ENCODE results near the gene HMGN3.

DNA sequence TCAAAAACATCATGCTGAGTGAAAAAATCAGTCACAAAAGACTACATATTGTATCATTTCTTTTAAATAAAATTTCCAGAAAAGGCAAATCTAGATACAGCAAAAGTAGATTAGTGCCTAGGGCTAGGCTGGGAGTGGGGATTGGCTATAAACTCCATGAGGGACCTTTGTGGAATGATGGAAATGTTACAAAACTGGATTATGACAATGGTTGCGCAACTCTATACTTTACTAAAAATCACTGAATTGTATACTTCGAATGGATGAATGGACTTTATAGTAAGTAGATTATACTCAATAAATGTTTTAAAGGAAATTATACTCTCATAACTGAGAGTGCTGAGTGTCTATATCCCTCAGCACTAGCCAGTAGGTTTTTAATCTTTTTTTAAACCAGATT lies 4.3 kb downstream of the HMGN3 start:
- TF ChIP-seq, protein P1, sequence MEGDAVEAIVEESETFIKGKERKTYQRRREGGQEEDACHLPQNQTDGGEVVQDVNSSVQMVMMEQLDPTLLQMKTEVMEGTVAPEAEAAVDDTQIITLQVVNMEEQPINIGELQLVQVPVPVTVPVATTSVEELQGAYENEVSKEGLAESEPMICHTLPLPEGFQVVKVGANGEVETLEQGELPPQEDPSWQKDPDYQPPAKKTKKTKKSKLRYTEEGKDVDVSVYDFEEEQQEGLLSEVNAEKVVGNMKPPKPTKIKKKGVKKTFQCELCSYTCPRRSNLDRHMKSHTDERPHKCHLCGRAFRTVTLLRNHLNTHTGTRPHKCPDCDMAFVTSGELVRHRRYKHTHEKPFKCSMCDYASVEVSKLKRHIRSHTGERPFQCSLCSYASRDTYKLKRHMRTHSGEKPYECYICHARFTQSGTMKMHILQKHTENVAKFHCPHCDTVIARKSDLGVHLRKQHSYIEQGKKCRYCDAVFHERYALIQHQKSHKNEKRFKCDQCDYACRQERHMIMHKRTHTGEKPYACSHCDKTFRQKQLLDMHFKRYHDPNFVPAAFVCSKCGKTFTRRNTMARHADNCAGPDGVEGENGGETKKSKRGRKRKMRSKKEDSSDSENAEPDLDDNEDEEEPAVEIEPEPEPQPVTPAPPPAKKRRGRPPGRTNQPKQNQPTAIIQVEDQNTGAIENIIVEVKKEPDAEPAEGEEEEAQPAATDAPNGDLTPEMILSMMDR (IDR thresholded peaks at IDR 0.05 in 4 of 5, conservative IDR thresholded peaks at IDR 0.05 in 1 of 5), result no peak
- TF ChIP-seq POLR2A (IDR thresholded peaks at IDR 0.05), result no peak

Measured in gastrocnemius medialis (tissue), 4 donors.